NB4 (cell line): ENCODE results near the gene PSTPIP2.

Experiments
- DNase-seq: peaks from one replicate; pipeline ENCODE4 v3.0.0; 2010; ENCODE audit warnings: low read depth
- H3K4me3 ChIP-seq: one replicate; pipeline ENCODE4 v1.5.1; 2011; ENCODE audit warnings: mild to moderate bottlenecking, low read depth, low read length, moderate library complexity
- CTCF ChIP-seq: IDR thresholded peaks from one replicate; pipeline ENCODE4 v1.5.1; 2012; ENCODE audit warnings: low read depth, low read length
- MAX ChIP-seq: IDR thresholded peaks from 2 replicates; pipeline ENCODE4 v1.6.1; 2011; ENCODE audit warnings: low read depth, low read length
- MYC ChIP-seq: IDR thresholded peaks from 2 replicates; pipeline ENCODE4 v1.6.1; 2011; ENCODE audit warnings: low read depth, low read length
- POLR2A ChIP-seq: IDR thresholded peaks from 2 replicates; pipeline ENCODE4 v1.6.1; 2011; ENCODE audit warnings: mild to moderate bottlenecking; ENCODE audit not compliant: insufficient read length; ENCODE audit errors: extremely low read depth

The PSTPIP2 gene

GRCh38 chr18:45940724-45941123, 131.3 kb downstream of the PSTPIP2 start:
- H3K4me3 ChIP-seq = no peak overlapping the region
- no peak for TF ChIP-seq MYC
- no peak for DNase-seq

GRCh38 chr18:45939236-45939635, 132.8 kb downstream of the PSTPIP2 start:
- DNase-seq = no peak
- TF ChIP-seq POLR2A = no peak
- TF ChIP-seq MYC = no peak
- TF ChIP-seq MAX = no peak
- TF ChIP-seq CTCF = no peak
- H3K4me3 ChIP-seq = no peak overlapping the region

GRCh38 chr18:45938488-45938935, 133.5 kb downstream of the PSTPIP2 start:
- H3K4me3 ChIP-seq = no peak overlapping the region
- DNase-seq = no peak
- TF ChIP-seq CTCF (no peak), MAX (no peak), MYC (no peak), POLR2A (no peak)

- no peak for TF ChIP-seq CTCF
- TF ChIP-seq MYC = no peak
- no peak for TF ChIP-seq MAX
- no peak for TF ChIP-seq POLR2A
- H3K4me3 ChIP-seq = no peak overlapping the region
- no peak for DNase-seq
These were observed 136.3 kb downstream of the PSTPIP2 start for GRCh38 chr18:45935591-45936335.
